HG03469 (cell line): ENCODE data around the gene PNKD.
"Not testable (repeated sequence)": the region's sequence is repeated elsewhere in the genome, so short reads cannot be mapped to it uniquely, and the experiment has no call there.

ENCODE experiments used
- ATAC-seq: cut with Tn5 transposase; IDR thresholded peaks from one replicate; pipeline ENCODE4 v1.9.1; 2021; ENCODE audit warnings: mild to moderate bottlenecking, moderate library complexity, moderate number of reproducible peaks; ENCODE audit not compliant: unreplicated experiment

The PNKD gene

GRCh38 chr2:218291318-218292047, 21.2 kb downstream of the PNKD start:
- no peak for ATAC-seq

- peak; percentile 41 for ATAC-seq
Measured at GRCh38 chr2:218292048-218293014, 22.0 kb downstream of the PNKD start, which contains the start of gene TMBIM1. TSS of gene TMBIM1 (minus strand) at chr2:218292503. CDS start at chr2:218282141, 10,362 bp downstream.

- ATAC-seq, result no peak
Measured at GRCh38 chr2:218293715-218294429, 23.6 kb downstream of the PNKD start.

GRCh38 chr2:218294430-218295022, 24.2 kb downstream of the PNKD start:
- ATAC-seq, result no peak

GRCh38 chr2:218295029-218295428, 24.7 kb downstream of the PNKD start:
- no peak for ATAC-seq

GRCh38 chr2:218296200-218296599, 25.9 kb downstream of the PNKD start:
- ATAC-seq, result no peak

- no peak for ATAC-seq
Measured at GRCh38 chr2:218296847-218297246, 26.5 kb downstream of the PNKD start.

GRCh38 chr2:218298314-218298875, 28.1 kb downstream of the PNKD start:
- ATAC-seq, result no peak

- no peak for ATAC-seq
Measured at GRCh38 chr2:218300141-218300540, 29.8 kb downstream of the PNKD start.

GRCh38 chr2:218301176-218301819, 31.0 kb downstream of the PNKD start:
- ATAC-seq, result peak; percentile 46

GRCh38 chr2:218305383-218305782, 35.1 kb downstream of the PNKD start:
- ATAC-seq, result no peak

GRCh38 chr2:218306184-218306920, 36.0 kb downstream of the PNKD start:
- ATAC-seq, result no peak

GRCh38 chr2:218307415-218308090, 37.2 kb downstream of the PNKD start:
- no peak for ATAC-seq

- ATAC-seq, result no peak
Measured at GRCh38 chr2:218310853-218311540, 40.7 kb downstream of the PNKD start.

- ATAC-seq, result not testable (repeated sequence)
Measured at GRCh38 chr2:218311541-218312266, 41.4 kb downstream of the PNKD start.

- ATAC-seq, result no peak
Measured at GRCh38 chr2:218312267-218312756, 42.0 kb downstream of the PNKD start.

- ATAC-seq, result no peak
Measured at GRCh38 chr2:218313356-218313755, 43.0 kb downstream of the PNKD start.
